ENCODE measurements around the gene CAPN7. TPM values are rescaled to one million over a fixed set of nuclear protein-coding genes. Genes with fewer than 3 reads are reported as not detected.

The CAPN7 gene
- total RNA-seq, 1 experiment from 2014 or later = 27.7 TPM

DNA sequence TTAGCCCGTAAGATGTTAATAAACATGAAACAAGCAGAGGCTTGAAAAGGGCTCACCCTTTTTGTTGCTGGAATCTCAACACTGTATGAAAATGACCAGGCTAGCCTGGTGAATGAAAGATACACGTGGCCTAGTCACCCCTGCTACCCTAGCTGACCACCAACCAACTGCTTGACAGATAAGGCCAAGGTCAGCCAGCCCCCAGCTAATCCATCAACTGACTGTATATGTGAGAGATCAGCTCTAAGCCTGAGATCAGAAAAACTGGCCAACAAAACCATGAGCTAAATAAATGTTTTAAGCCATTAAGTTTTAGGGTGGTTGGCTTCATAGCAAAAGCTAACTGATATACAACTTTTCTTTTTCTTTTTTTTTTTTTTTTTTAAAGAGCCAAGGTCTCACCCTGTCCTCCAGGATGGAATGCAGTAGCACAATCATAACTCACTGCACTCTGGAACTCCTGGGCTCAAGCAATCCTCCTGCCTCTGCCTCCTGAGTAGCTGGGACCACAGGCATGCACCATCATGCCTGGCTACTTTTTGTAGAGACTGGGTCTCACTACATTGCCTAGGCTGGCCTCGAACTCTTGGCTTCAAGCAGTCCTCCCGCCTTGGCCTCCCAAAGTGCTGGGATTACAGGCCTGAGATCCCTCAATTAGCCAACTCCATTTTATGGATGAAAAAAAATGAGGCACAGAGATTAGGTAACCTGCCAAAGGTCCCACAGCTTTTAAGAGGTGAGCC, 91.7 kb downstream of the CAPN7 start:
- H4K20me1 ChIP-seq (ENCODE audit: insufficient read depth) = no peaks in the 10 kb centered on the region
- DNase-seq (ENCODE audit: low read depth, low spot score) = no peak
- no peaks in the 10 kb centered on the region for H3K27me3 ChIP-seq (ENCODE audit: insufficient read depth, low read length)
- no peak overlapping the region for H3K4me3 ChIP-seq (replicated peaks in 1 of 2; ENCODE audit: low read depth in 1 of 2, low read length in 2 of 2)
- no TSS peak for BruUV-seq (replicated peaks)
- ATAC-seq = no peak
- H3K4me1 ChIP-seq (ENCODE audit: control insufficient read depth in 1 of 2, insufficient read depth in 2 of 2, low read length in 2 of 2) = peaks cover 12 to 19% of the 10 kb centered on the region in 2 experiments
- H3K9me3 ChIP-seq (ENCODE audit: control insufficient read depth in 1 of 2, insufficient read depth in 1 of 2, low read depth in 1 of 2, low read length in 2 of 2) = no peaks in the 10 kb centered on the region
- H3K36me3 ChIP-seq (ENCODE audit: control insufficient read depth in 1 of 2, insufficient read depth in 2 of 2, low read length in 2 of 2) = no peaks in the 10 kb centered on the region
- H3K9ac ChIP-seq (ENCODE audit: low read length) = no peak overlapping the region
- CTCF ChIA-PET = no interaction called here
- H3K4me2 ChIP-seq (ENCODE audit: low read length) = no peak overlapping the region
- peaks cover 5% of the 10 kb centered on the region; the same call in 1 of the 2 replicates for H3K79me2 ChIP-seq (ENCODE audit: insufficient read depth, low read length)
- POLR2A ChIA-PET = no interaction called here
- intact Hi-C loops (cut with micrococcal nuclease) = no loop called here
- no peak overlapping the region for H2AFZ ChIP-seq (ENCODE audit: low read depth, low read length, poor library complexity, severe bottlenecking)
- RAD21 ChIA-PET (ENCODE audit: low non-redundant PET in 1 of 2, low total read pairs in 2 of 2, uncharacterized antibody in 2 of 2, unreplicated experiment in 2 of 2) = no interaction called here
- no peak overlapping the region for H3K27ac ChIP-seq (ENCODE audit: low read depth, low read length)
- H3K9me2 ChIP-seq (ENCODE audit: insufficient read depth) = no peaks in the 10 kb centered on the region
- TF ChIP-seq REST (IDR thresholded peaks at IDR 0.05; ENCODE audit: low read depth) (no peak), CTCF (IDR thresholded peaks at IDR 0.05 in 2 of 3, conservative IDR thresholded peaks at IDR 0.05 in 1 of 3; ENCODE audit: borderline replicate concordance in 1 of 3, insufficient read depth in 1 of 3, low read depth in 2 of 3, low read length in 2 of 3) (no peak), JUND (IDR thresholded peaks at IDR 0.05) (no peak), TCF7L2 (IDR thresholded peaks at IDR 0.05; ENCODE audit: borderline replicate concordance, extremely low read depth, insufficient read depth, insufficient read length) (no peak), POLR2A (IDR thresholded peaks at IDR 0.05; ENCODE audit: borderline replicate concordance, extremely low read depth, insufficient read depth, insufficient read length) (no peak), MAX (IDR thresholded peaks at IDR 0.05) (no peak), SP1 (IDR thresholded peaks at IDR 0.05; ENCODE audit: low read depth) (no peak), EGR1 (IDR thresholded peaks at IDR 0.05; ENCODE audit: low read depth) (no peak)
